Stimulated activated CD4-positive, alpha-beta T cell treated with anti-CD3 and anti-CD28 coated beads, Interleukin-4, amount 100 ng/mL, for 48 hours (primary cell): ENCODE data around the gene SIX5.

ENCODE experiments used
- DNase-seq, 2 donors: peaks; one replicate each; pipeline ENCODE4 v3.0.0-alpha.2; 2020; ENCODE audit warnings: low read depth in 2 of 2

SIX5 gene

GRCh38 chr19:45773384-45773783 is 4.3 kb upstream of the SIX5 start:
- DNase-seq, result no peak

DNA sequence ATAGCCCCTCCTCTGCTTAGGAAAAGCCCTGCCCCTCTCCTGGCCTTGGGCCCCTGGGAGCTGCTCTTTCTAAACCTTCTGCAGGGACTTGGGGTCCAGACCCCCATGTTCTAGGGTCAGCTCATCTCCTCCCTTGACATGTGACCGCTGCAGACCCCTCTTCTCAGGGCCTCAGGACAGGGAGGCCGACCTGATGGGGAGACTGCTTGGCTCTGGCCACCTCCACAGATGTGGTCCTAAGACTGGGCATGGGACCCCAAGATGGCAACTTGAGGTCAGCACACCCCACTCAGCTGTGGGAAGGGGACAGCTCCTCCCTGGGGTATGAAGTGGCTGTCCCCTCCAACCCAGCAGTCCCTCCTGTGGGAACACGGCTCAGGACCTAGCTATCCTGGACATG is 3.9 kb upstream of the SIX5 start:
- DNase-seq, result no peak

DNA sequence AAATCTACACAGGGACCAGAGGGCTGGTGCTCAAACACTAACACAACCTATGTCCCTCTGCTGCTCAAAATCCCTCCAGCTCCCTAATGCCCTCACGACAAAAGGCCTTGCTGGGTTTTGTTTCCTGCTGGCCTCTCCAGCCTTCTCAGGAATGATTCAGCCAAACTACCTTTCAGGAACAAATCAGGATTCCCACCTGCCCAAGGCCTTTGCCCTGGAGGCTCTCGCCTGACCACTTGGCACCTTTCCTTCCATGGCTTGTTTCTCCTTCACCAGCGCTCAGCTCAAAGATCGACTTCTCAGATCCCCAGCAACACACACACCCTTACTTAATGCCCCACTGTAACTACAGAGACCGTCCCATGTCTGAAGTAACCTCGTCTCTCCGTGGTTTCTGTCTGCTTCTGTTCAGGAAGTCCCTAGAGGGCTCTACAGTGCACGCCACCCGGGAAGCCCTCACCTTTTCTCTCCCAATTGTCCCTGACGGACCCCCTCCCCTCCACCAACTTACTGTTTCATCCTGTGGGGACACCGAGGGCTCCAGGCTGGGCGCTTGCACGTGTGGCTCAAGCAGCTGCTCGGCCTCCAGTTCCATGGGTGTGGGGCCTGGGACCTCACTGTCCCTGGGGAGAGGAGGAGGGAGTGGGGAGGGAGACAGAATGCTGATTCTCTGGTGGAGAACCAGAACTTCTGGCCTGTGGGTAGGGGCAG is 3.2 kb upstream of the SIX5 start:
- DNase-seq, result no peak

- DNase-seq, result no peak
These were observed 2.4 kb upstream of the SIX5 start for GRCh38 chr19:45771311-45771933.

GRCh38 chr19:45770192-45771101 is 1.4 kb upstream of the SIX5 start:
- DNase-seq, result peak; percentile 86 to 88

- DNase-seq, result peak; percentile 30 to 42
These were observed 754 bp upstream of the SIX5 start for GRCh38 chr19:45769821-45770191.

DNA sequence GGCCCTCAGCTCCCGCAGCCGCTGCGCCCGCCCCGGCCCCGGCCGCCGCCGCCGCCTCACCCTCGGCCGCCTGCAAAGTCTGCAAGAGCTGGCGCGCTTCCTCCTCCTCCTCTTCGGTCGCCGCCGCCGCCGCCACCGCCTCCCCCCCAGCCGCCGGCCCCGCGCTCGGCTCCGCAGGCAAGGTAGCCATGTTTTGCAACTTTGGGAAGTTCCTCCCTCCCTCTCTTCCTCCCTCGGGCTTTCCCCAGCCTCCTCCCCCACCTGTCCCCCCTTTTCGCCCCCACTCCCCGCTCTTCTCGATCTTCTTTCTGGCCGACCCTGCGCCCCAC is 433 bp downstream of the SIX5 start:
- DNase-seq, result peak; percentile 28 to 35

DNA sequence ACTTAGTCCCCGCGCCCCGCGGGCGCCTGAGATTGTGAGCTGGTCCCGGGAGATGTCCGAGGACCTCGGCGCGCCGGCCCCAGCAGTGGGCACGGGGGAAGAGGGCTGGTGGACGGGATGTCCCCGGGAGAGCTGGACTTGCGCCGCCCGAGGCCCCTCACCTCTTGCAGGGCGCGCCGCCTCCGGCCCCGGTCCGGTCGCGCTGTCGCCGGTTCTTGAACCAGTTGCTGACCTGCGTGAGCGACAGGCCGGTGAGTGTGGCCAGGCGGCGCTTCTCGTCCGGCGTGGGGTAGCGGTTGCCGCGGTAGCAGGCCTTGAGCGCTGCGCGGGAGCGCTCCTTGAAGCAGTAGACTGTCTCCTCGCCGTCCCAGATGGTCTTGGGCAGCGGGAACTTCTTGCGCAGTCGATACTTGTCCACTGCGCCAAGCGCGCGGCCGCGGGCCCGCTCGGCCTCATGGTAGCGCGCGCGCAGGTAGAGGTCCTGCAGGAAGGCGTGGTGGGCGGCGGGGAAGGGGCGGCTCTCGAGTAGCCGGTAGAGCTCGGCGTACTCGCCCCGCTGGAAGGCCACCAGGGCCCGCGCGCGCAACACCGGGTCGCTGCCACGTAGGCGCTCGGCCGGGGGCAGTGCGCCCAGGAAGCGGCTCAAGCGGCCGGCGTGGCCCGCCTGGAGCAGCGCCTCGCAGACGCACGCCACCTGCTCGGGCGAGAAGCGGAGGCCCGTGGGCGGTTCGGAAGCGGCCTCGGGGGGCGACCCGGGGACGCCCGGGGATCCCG is 984 bp downstream of the SIX5 start:
- peak in 1 of 2 donors; percentile 23 for DNase-seq

DNA sequence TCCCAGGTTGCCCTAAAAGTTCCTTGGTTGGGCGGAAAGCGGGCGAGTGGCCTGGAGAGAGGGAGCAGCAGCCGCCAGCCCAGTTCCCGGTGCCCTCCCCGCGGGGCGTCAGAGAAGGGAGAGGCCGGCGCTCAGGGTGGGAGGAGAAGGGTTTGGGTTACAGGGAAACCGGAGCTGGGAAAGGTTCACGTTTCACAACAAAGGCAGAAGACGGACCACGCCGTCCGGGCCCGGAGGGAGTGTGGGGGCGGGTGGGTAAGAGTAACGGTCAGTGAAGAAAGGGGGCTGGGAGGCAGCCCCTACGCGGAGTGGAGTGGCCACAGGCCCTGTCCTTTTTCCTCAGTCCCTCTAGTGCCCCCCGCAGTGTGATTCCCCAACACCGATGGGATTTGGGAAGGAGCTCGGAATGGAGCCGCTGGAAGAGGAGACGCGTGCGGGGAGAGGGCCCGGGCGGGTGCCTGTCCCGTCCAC is 1.6 kb downstream of the SIX5 start:
- DNase-seq, result no peak

DNA sequence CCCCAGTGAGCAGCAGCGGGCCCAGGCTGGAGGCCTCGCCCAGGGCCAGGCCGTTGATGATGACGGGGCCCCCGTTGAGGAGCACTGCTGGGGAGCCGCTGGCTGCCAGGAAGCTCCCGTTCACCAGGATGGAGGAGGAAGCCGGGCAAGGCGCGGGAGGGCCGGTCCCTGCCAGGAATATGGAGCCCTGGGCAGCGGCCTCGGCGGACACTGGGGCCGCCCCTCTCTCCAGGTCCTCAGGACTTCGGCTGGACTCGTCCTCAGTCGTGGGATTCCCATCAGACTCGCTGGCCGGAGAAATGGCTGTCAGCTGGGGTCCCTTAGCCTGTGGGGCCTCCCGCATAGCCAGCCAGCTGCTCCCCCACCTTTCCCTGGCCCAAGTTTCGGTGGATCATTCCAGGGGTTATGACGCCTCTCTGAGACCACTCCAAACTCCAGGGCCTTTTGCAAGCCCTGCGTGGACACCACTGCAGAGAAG is 2.1 kb downstream of the SIX5 start:
- no peak for DNase-seq

DNA sequence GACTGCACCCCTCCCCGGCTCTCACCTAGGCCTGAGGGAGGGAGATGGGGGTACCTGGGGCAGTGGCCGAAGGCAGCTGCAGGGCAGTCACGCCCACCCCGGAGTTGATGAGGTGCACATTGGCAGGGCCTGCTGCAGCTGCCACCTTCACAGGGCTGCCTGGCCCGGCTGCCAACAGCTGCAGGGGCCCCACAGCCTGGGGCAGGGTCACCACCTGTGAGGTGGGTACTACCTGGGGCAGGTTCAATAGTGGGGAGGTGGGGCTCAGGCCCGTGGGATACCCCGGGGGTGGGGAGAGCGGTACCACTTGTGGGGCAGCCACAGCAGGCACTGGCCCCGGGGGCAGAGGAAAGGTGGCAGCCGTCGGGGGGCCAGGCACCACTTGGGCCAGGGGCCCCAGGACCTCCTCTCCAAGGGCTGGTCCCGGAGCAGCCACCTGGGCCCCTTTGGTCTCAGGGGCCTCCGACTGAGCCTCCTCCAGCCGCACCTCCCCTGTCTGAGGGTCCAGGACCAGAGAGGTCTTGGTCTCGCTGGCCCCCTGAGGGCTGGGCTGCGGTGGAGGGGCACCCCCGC is 2.7 kb downstream of the SIX5 start:
- DNase-seq, result no peak

- DNase-seq, result no peak
These were observed 3.3 kb downstream of the SIX5 start for GRCh38 chr19:45765702-45766295.

- no peak for DNase-seq
These were observed 3.9 kb downstream of the SIX5 start for GRCh38 chr19:45764945-45765701.

- no peak for DNase-seq
These were observed 4.6 kb downstream of the SIX5 start for GRCh38 chr19:45764475-45764874.

DNA sequence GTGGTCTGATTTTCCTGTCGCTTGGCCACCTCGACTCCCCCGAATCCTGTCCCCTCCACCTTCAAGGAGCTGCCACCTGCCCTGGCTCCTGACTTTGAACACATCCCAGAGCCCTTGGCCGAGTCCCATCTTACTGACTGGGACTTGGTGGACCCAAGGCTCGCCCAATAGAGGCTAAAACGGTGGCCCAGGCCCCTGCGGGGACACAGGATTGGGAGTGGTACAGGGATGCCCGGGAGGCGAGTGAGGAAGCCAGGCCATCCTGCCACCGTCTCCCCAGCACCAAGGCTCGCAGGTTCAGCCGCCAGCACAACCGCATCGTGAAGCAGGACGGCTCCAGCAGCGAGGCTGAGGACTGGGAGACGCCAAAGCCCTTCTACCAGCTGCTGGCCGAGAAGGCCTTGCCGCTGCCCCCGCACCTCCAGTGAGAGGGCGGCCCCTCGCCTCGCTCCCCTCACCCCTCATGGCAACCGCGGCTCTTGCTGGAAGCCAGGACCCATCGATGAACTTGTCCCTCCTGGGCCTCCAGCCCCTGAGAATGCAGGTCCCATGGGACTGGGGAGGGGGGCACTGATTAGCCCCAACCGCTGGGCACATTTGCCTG is 5.3 kb downstream of the SIX5 start:
- DNase-seq, result no peak

- DNase-seq, result no peak
These were observed 6.0 kb downstream of the SIX5 start for GRCh38 chr19:45762870-45763631.

GRCh38 chr19:45761714-45762113 is 7.3 kb downstream of the SIX5 start:
- DNase-seq, result no peak

GRCh38 chr19:45758921-45759320 is 10.1 kb downstream of the SIX5 start:
- no peak for DNase-seq

- no peak for DNase-seq
These were observed 11.4 kb downstream of the SIX5 start for GRCh38 chr19:45757695-45758094.
